K562 (cell line): Measurements from ENCODE around the gene PALLD. TPM values are rescaled to one million over a fixed set of nuclear protein-coding genes. Genes with fewer than 3 reads are reported as not detected.
"Not testable (repeated sequence)": the region's sequence is repeated elsewhere in the genome, so short reads cannot be mapped to it uniquely, and the experiment has no call there.

ENCODE experiments used
- ATAC-seq: fragments of 200-7000 bp; cut with Tn5 transposase; 3 replicates; pipeline ENCODE4 v1.9.1; 2020; ENCODE audit warnings: moderate library complexity
- BruUV-seq: library from RNA; stranded (reverse); fragments of 400-500 nt; replicated peaks from 2 replicates; lab custom pipeline; 2021; lab: Mats Ljungman, UMichigan
- CTCF ChIA-PET: fragments of 300-600 bp; formaldehyde crosslinking; extraction: SDS; loops from one replicate; lab custom pipeline; 2021; ENCODE audit warnings: low intra/inter-chr PET ratio; lab: Yijun Ruan, JAX
- POLR2A ChIA-PET: fragments of 300-600, 350-650 bp; sonication (Branson Sonifier 250); formaldehyde crosslinking; extraction: SDS; loops from one replicate; lab custom pipeline; 2021; ENCODE audit warnings: antibody characterized with exemption, inconsistent platforms; lab: Yijun Ruan, JAX
- DNase-seq, 4 experiments: peaks; one replicate each; pipeline versions ENCODE4 v3.0.0 to v3.0.0-alpha.2; 2011 to 2018; ENCODE audit warnings: low spot score in 3 of 4, mixed read lengths in 3 of 4; ENCODE audit errors: extremely low read depth in 1 of 4
- FAIRE-seq: peaks from 2 replicates; lab custom pipeline; 2011; peaks lifted over from hg19 to GRCh38; lab: Jason Lieb, UNC
- H2AFZ ChIP-seq: 2 replicates; pipeline ENCODE4 v1.6.0; 2011; ENCODE audit warnings: low read depth, low read length, control low read depth, inconsistent platforms
- H3K27ac ChIP-seq: fragments of 200-600 bp; 3 replicates; pipeline ENCODE4 v1.8.0; 2011; ENCODE audit warnings: low read depth, mild to moderate bottlenecking, control low read depth, inconsistent platforms, low read length, moderate library complexity, mixed read lengths; ENCODE audit errors: extremely low read depth
- H3K27me3 ChIP-seq, 2 experiments: fragments of 300-600 bp in 1 of 2; 2 replicates in 1 of 2; 3 replicates in 1 of 2; pipeline versions ENCODE4 v1.6.0 to v1.8.0; 2011; ENCODE audit warnings: inconsistent platforms in 2 of 2, low read length in 2 of 2, mild to moderate bottlenecking in 1 of 2, mixed read lengths in 1 of 2, moderate library complexity in 1 of 2; ENCODE audit not compliant: control insufficient read depth in 2 of 2, insufficient read depth in 2 of 2
- H3K36me3 ChIP-seq: fragments of 300-600 bp; 3 replicates; pipeline ENCODE4 v1.8.0; 2011; ENCODE audit warnings: mild to moderate bottlenecking, low read length, inconsistent platforms; ENCODE audit not compliant: control insufficient read depth, insufficient read depth
- H3K4me1 ChIP-seq, 2 experiments: fragments of 200-600 bp in 1 of 2; replicated peaks in 1 of 2; 2 replicates in 1 of 2; 3 replicates in 1 of 2; pipeline versions ENCODE4 v1.5.1 to v1.8.0; 2011; ENCODE audit warnings: inconsistent platforms in 2 of 2, low read length in 2 of 2, mild to moderate bottlenecking in 1 of 2, mixed read lengths in 1 of 2, moderate library complexity in 1 of 2; ENCODE audit not compliant: control insufficient read depth in 2 of 2, insufficient read depth in 2 of 2
- H3K4me2 ChIP-seq: 2 replicates; pipeline ENCODE4 v1.6.1; 2011; ENCODE audit warnings: low read length, control low read depth, inconsistent platforms, mixed read lengths; ENCODE audit not compliant: insufficient read depth
- H3K4me3 ChIP-seq: fragments of 200-600 bp; sonication (generic), shearing (Covaris generic); 2 replicates; pipeline ENCODE4 v1.5.1; 2016; ENCODE audit warnings: control low read depth, inconsistent platforms
- H3K79me2 ChIP-seq: fragments of 200-600 bp; 3 replicates; pipeline ENCODE4 v1.8.0; 2011; ENCODE audit warnings: low read length, inconsistent platforms; ENCODE audit not compliant: control insufficient read depth, insufficient read depth
- H3K9ac ChIP-seq, 2 experiments: 2 replicates each; pipeline versions ENCODE4 v1.6.0 to v1.6.1; 2011; ENCODE audit warnings: low read depth in 2 of 2, low read length in 2 of 2, control low read depth in 1 of 2, inconsistent platforms in 1 of 2, mild to moderate bottlenecking in 1 of 2, mixed read lengths in 1 of 2; ENCODE audit not compliant: insufficient read depth in 1 of 2
- H3K9me1 ChIP-seq: one replicate; pipeline ENCODE4 v1.6.0; 2011; ENCODE audit warnings: inconsistent platforms, mild to moderate bottlenecking, low read length, moderate library complexity; ENCODE audit not compliant: control insufficient read depth, insufficient read depth
- H3K9me3 ChIP-seq: replicated peaks from 2 replicates; pipeline ENCODE4 v1.5.1; 2011; ENCODE audit warnings: low read depth, low read length, inconsistent platforms; ENCODE audit not compliant: control insufficient read depth, insufficient read depth
- H4K20me1 ChIP-seq: replicated peaks from 2 replicates; pipeline ENCODE4 v1.6.1; 2011; ENCODE audit warnings: low read length, inconsistent platforms, mixed read lengths; ENCODE audit not compliant: control insufficient read depth, insufficient read depth
- ELF4 ChIP-seq: fragments of 450-650 bp; formaldehyde crosslinking; IDR thresholded peaks from 2 replicates; pipeline ENCODE4 v1.4.0; 2022; ENCODE audit warnings: missing genetic modification characterization
- MECOM ChIP-seq: fragments of 250-450 bp; sonication (Bioruptor Pico); IDR thresholded peaks from 2 replicates; pipeline ENCODE4 v1.8.0; 2022; ENCODE audit warnings: inconsistent platforms
- TAF1 ChIP-seq: IDR thresholded peaks from 2 replicates; pipeline ENCODE4 v1.6.1; 2011; ENCODE audit warnings: mild to moderate bottlenecking, low read length, moderate library complexity; ENCODE audit not compliant: insufficient read depth, control insufficient read depth, severe bottlenecking; ENCODE audit errors: extremely low read depth
- TBP ChIP-seq: optimal IDR thresholded peaks from 2 replicates; pipeline ENCODE3; 2011; ENCODE audit warnings: low read depth, low read length, improper control_type of control experiment
- ZKSCAN3 ChIP-seq: fragments of 250-450 bp; sonication (Bioruptor Pico); IDR thresholded peaks from 2 replicates; pipeline ENCODE4 v1.4.0; 2020
- WGBS: fragments of 100-300 bp; shearing (Covaris generic); methylation state at CpG from one replicate; pipeline ENCODE4 v1.1.6; 2016; ENCODE audit warnings: low coverage, mixed read lengths; ENCODE audit not compliant: insufficient coverage; ENCODE audit errors: missing lambda C conversion rate; 5-methylcytosine and 5-hydroxymethylcytosine counted together
- in situ Hi-C: fragments of 300-500 bp; cut with MboI; formaldehyde crosslinking; loops from 4 replicates; pipeline ENCODE4 v1.15.0; 2018; ENCODE audit warnings: inconsistent platforms, mixed read lengths
- intact Hi-C: fragments of 100-400 bp; cut with micrococcal nuclease; formaldehyde crosslinking; loops from 2 replicates; pipeline ENCODE4 v1.14.2; 2022
- polyA plus RNA-seq, 8 experiments: library from polyadenylated mRNA; depleted of rRNA in 4 of 8; stranded (reverse) in 5 of 8; unstranded in 3 of 8; fragments of >200 nt; fragmentation: Nextera tagmentation in 2 of 8; fragmentation: Illumina TruSeq in 1 of 8; extraction: Ambion mirVana in 2 of 8; extraction: Trizol in 1 of 8; gene quantifications; 2 replicates each; pipeline versions ENCODE4 v1.2.1 to v1.2.3, GENCODE V29; 2011 to 2014; ENCODE audit warnings: inconsistent platforms in 1 of 8, missing spikeins in 1 of 8
- total RNA-seq, 7 experiments: library from RNA; depleted of rRNA in 6 of 7; stranded (reverse); fragments of >200 nt in 6 of 7; fragmentation: Illumina TruSeq in 2 of 7; extraction: Trizol in 2 of 7; gene quantifications; 2 replicates each; pipeline versions ENCODE4 v1.2.1 to v1.2.3, GENCODE V29; 2011 to 2021; ENCODE audit warnings: low replicate concordance in 1 of 7

The PALLD gene
- total and polyA plus RNA-seq, 9 of the 15 experiments (the other 6 are each of a cell fraction or from before 2014, with no cell fraction given) = 0.01 to 0.35 (median 0.06) TPM; not detected in 3

- DNase-seq = no peak
- H2AFZ ChIP-seq = no peak overlapping the region
- intact Hi-C loops = no loop called here
- TF ChIP-seq TBP (no peak), ZKSCAN3 (CRISPR knock-in tag) (no peak), TAF1 (no peak), MECOM (CRISPR knock-in tag) (no peak), ELF4 (CRISPR knock-in tag) (no peak)
- no peaks in the 10 kb centered on the region for H3K4me1 ChIP-seq
- no peak overlapping the region for H3K27ac ChIP-seq
- H3K9me3 ChIP-seq = no peaks in the 10 kb centered on the region
- ATAC-seq = no peak
- H3K4me2 ChIP-seq = no peak overlapping the region
- H4K20me1 ChIP-seq = no peaks in the 10 kb centered on the region
- ChIA-PET CTCF (no interaction called here), POLR2A (no interaction called here)
- no TSS peak for BruUV-seq
- FAIRE-seq = no peak
- no peaks in the 10 kb centered on the region for H3K9me1 ChIP-seq
- no peaks in the 10 kb centered on the region for H3K36me3 ChIP-seq
- 0% methylated on average over 3 of the region's 3 CpGs for WGBS
- no peaks in the 10 kb centered on the region for H3K79me2 ChIP-seq
- H3K9ac ChIP-seq = no peak overlapping the region
- in situ Hi-C loops = no loop called here
- H3K4me3 ChIP-seq = no peak overlapping the region
- no peaks in the 10 kb centered on the region for H3K27me3 ChIP-seq
Observed at GRCh38 chr4:168701061-168701460, 204.2 kb downstream of the PALLD start.

- ATAC-seq, H3K36me3 ChIP-seq, H3K27me3 ChIP-seq, H3K4me3 ChIP-seq, in situ Hi-C loops, H3K4me2 ChIP-seq, H3K4me1 ChIP-seq, H3K9ac ChIP-seq, POLR2A ChIA-PET, DNase-seq, H4K20me1 ChIP-seq, H3K9me1 ChIP-seq, H3K27ac ChIP-seq, intact Hi-C loops, H3K9me3 ChIP-seq, BruUV-seq, FAIRE-seq, H3K79me2 ChIP-seq, H2AFZ ChIP-seq, CTCF ChIA-PET: not testable (repeated sequence)
- WGBS = 41% methylated on average over 2 of the region's 4 CpGs
Observed at GRCh38 chr4:168702581-168703087, 205.8 kb downstream of the PALLD start.
